Measurements from ENCODE around the gene CPN1.

The CPN1 gene

GRCh38 chr10:99994801-99995200 lies 86.9 kb downstream of the CPN1 start:
- no peak for DNase-seq

- no peak for DNase-seq
These were observed 87.7 kb downstream of the CPN1 start for GRCh38 chr10:99993701-99994689.

Data from NCI-H1092 (cell line).